GM12864 (cell line): ENCODE data around the gene RPS18.

Experiments used
- DNase-seq: peaks from one replicate; pipeline ENCODE4 v3.0.0-alpha.2; 2011; ENCODE audit warnings: low read depth
- H3K4me3 ChIP-seq: 2 replicates; pipeline ENCODE4 v1.5.1; 2011; ENCODE audit warnings: mild to moderate bottlenecking, low read depth, low read length, control low read depth
- CTCF ChIP-seq: IDR thresholded peaks from 2 replicates; pipeline ENCODE4 v1.5.1; 2011; ENCODE audit warnings: low read depth, mild to moderate bottlenecking, moderate library complexity, low read length, control low read depth, inconsistent platforms; ENCODE audit errors: missing control alignments

The RPS18 gene

GRCh38 chr6:33298773-33299236 is 26.9 kb downstream of the RPS18 start, which contains the start of gene RGL2:
RGL2 (minus strand) TSS chr6:33298942; CDS start chr6:33298610, 332 bp downstream.
- peak within 1 kb of the TSS; percentile 69 for H3K4me3 ChIP-seq
- TF ChIP-seq CTCF: no peak
- no peak for DNase-seq

- peak; percentile 67 for TF ChIP-seq CTCF
- DNase-seq: peak; percentile 79
- peak overlapping the region; percentile 69 for H3K4me3 ChIP-seq
Observed at GRCh38 chr6:33299237-33299944, 27.5 kb downstream of the RPS18 start.

GRCh38 chr6:33301877-33302276 is 30.0 kb downstream of the RPS18 start:
- no peak overlapping the region for H3K4me3 ChIP-seq
- no peak for DNase-seq
- no peak for TF ChIP-seq CTCF

- no peak for DNase-seq
- no peak overlapping the region for H3K4me3 ChIP-seq
- no peak for TF ChIP-seq CTCF
Observed at GRCh38 chr6:33304216-33304615, 32.3 kb downstream of the RPS18 start.

- no peak overlapping the region for H3K4me3 ChIP-seq
- no peak for TF ChIP-seq CTCF
- DNase-seq: no peak
Observed at GRCh38 chr6:33305052-33305451, 33.2 kb downstream of the RPS18 start.

GRCh38 chr6:33306356-33306755 is 34.5 kb downstream of the RPS18 start:
- no peak for TF ChIP-seq CTCF
- DNase-seq: no peak
- H3K4me3 ChIP-seq: no peak overlapping the region
